ENCODE results near the gene TAAR8.
"Not testable (repeated sequence)": the region's sequence is repeated elsewhere in the genome, so short reads cannot be mapped to it uniquely, and the experiment has no call there.

The TAAR8 gene

GRCh38 chr6:132548746-132549463 lies 3.6 kb upstream of the TAAR8 start:
- no peak for DNase-seq

- DNase-seq, result no peak
Observed at GRCh38 chr6:132551214-132551613, 1.3 kb upstream of the TAAR8 start.

GRCh38 chr6:132560087-132560486 lies 7.6 kb downstream of the TAAR8 start:
- not testable (repeated sequence) for DNase-seq

GRCh38 chr6:132566404-132566803 lies 13.9 kb downstream of the TAAR8 start:
- DNase-seq, result no peak

DNA sequence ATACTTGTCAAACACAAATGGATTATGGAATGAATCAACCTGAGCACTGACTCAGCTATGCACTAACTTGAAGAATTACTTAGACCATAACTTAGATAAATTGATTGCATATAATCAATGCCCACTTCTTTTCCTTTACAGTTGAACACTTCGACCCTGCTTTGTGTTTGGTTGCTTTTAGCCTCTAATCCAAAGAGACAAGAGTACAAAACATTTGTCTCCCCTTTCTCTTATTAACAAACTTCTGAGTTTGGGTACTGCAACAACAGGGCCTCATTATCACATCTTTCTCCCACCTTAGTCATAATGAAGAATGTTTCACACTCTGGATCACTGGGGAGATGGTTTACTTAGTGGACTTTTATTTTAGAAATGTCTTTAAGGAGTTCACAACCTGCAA lies 15.1 kb downstream of the TAAR8 start:
- DNase-seq, result no peak

- DNase-seq, result no peak
Observed at GRCh38 chr6:132568611-132569010, 16.1 kb downstream of the TAAR8 start.

DNA sequence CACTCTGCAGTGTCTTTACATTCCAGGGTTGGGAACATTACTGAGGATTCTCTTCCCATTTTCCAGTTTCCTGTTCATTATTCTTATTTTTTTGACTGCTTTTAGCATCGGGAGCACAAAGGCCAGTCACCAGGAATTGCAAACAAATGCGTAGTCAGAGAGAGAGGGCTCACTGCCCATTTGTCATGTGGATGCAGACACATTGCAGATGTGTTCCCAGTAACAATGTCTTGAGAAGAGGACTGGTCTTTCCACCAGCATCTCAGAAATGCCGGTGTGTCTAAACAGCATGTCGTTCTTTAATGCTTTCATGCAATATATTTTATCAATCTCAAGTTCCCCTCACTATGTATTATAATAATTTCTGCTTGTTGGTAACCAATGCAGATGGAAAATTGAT lies 16.7 kb downstream of the TAAR8 start:
- DNase-seq, result no peak

DNA sequence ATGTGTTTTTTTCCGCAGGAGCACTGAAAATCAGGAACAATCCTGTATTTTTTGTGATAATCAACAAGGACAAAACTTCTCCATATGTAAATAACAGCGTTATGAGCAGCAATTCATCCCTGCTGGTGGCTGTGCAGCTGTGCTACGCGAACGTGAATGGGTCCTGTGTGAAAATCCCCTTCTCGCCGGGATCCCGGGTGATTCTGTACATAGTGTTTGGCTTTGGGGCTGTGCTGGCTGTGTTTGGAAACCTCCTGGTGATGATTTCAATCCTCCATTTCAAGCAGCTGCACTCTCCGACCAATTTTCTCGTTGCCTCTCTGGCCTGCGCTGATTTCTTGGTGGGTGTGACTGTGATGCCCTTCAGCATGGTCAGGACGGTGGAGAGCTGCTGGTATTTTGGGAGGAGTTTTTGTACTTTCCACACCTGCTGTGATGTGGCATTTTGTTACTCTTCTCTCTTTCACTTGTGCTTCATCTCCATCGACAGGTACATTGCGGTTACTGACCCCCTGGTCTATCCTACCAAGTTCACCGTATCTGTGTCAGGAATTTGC lies 17.8 kb downstream of the TAAR8 start, which contains the start of gene TAAR6:
TSS of gene TAAR6 (plus strand) at position 102 of the 557 bp plus-strand sequence. CDS start at position 102, 0 bp downstream.
- DNase-seq, result no peak

- DNase-seq, result no peak
Observed at GRCh38 chr6:132571774-132572173, 19.3 kb downstream of the TAAR8 start.

GRCh38 chr6:132584698-132585097 lies 32.2 kb downstream of the TAAR8 start:
- DNase-seq, result no peak

DNA sequence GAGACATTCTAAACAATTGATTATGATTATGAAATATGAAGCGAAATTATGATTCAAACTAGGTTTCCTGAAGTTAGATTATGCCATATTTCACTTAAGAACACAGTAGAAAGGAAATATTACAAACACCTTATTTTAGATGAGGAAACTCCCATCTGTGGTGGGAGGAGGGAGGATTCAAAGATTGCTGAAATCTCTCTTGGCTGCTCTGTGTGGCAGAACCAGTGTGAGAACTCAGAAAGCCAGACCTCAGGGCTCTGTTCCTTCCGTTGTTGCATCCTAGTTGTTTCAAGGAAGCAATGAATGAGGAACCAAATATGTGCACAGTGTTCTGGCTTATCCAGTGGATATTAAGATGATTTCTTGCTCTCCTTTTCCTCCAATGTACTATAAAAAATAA lies 35.0 kb downstream of the TAAR8 start:
- DNase-seq, result no peak

GRCh38 chr6:132589454-132589853 lies 37.0 kb downstream of the TAAR8 start, which contains the start of gene TAAR5:
TSS of gene TAAR5 (minus strand) at chr6:132589741. CDS start at chr6:132589686, 55 bp downstream.
- no peak for DNase-seq

GRCh38 chr6:132590362-132590761 lies 37.9 kb downstream of the TAAR8 start:
- DNase-seq, result no peak

DNA sequence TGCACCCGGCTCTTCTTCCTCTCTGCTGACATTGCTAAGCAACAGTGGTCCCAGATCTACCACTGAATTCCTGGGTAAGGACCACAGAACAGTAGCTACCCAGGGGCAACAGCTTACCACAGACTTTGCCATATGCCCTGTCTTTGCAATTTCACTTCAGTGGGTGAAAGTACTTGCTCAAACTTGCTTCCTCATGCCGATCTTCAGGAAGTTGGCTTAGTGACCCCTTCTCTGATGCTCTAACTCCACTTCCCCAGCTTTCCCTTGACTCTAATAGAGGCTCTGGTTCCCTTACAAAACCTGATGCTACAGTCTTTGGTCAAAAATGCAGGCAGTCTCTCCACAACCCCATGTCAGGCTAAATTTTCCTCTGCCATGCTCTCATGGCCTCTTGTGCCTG lies 40.4 kb downstream of the TAAR8 start:
- DNase-seq, result no peak

GRCh38 chr6:132596201-132596600 lies 43.7 kb downstream of the TAAR8 start:
- no peak for DNase-seq

DNA sequence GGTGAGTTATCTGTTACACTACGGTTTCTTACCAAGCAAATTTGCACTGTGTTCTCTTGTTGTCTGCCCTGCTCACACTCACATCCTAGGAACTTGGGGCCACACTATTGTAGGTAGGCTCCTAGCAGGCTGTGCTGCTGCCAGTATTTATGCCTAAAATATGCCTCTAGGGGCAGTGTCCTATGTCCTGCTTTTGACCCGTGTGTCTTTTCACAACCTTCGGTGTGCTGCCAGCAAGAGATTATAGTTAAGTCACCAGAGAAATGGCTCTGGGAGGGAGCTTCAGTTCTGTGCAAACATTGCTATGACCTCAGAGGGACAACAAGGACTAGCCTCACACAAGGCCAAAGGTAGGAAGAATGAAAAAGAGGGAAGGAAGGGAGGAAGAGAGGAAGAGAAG lies 46.0 kb downstream of the TAAR8 start:
- no peak for DNase-seq

GRCh38 chr6:132600900-132601299 lies 48.4 kb downstream of the TAAR8 start:
- not testable (repeated sequence) for DNase-seq

All from NCI-H446 (cell line).